GM12878 (cell line): ENCODE results near the gene POLR2B.

ENCODE experiments used
- ASH2L ChIP-seq: fragments of 300-600, 200-600 bp; sonication (generic); IDR thresholded peaks from 2 replicates; pipeline ENCODE4 v1.6.1; 2017; ENCODE audit warnings: low read depth, mild to moderate bottlenecking, borderline replicate concordance
- BMI1 ChIP-seq: fragments of 450-650 bp; IDR thresholded peaks from 2 replicates; pipeline ENCODE4 v1.6.1; 2016; ENCODE audit warnings: mild to moderate bottlenecking, moderate library complexity, borderline replicate concordance
- CBFB ChIP-seq: IDR thresholded peaks from 2 replicates; pipeline ENCODE4 v1.6.1; 2016; ENCODE audit warnings: antibody characterized with exemption, low read depth
- FOXK2 ChIP-seq: fragments of 450-650 bp; IDR thresholded peaks from 2 replicates; pipeline ENCODE4 v1.6.1; 2017; ENCODE audit warnings: mild to moderate bottlenecking, moderate library complexity
- JUNB ChIP-seq: IDR thresholded peaks from 2 replicates; pipeline ENCODE4 v1.6.1; 2016; ENCODE audit warnings: antibody characterized with exemption, mild to moderate bottlenecking
- MAX ChIP-seq: IDR thresholded peaks from 2 replicates; pipeline ENCODE4 v1.6.1; 2012; ENCODE audit warnings: low read depth, low read length, improper control_type of control experiment
- SMAD5 ChIP-seq: IDR thresholded peaks from 2 replicates; pipeline ENCODE4 v1.6.1; 2016; ENCODE audit warnings: antibody characterized with exemption, low read depth
- TBL1XR1 ChIP-seq: IDR thresholded peaks from 2 replicates; pipeline ENCODE4 v1.6.1; 2012; ENCODE audit warnings: low read depth, low read length, improper control_type of control experiment
- TF ChIP-seq, protein P1 (sequence below), 3 experiments: IDR thresholded peaks in 2 of 3; conservative IDR thresholded peaks in 1 of 3; 2 replicates each; pipeline ENCODE4 v1.5.1; 2011; ENCODE audit warnings: low read depth in 3 of 3, low read length in 3 of 3, mild to moderate bottlenecking in 3 of 3, control low read depth in 2 of 3, moderate library complexity in 2 of 3, inconsistent platforms in 1 of 3, mixed read lengths in 1 of 3; ENCODE audit not compliant: control insufficient read depth in 2 of 3, insufficient read depth in 1 of 3; ENCODE audit errors: extremely low read depth in 1 of 3

- TF ChIP-seq TBL1XR1 (no peak), CBFB (no peak), FOXK2 (no peak), JUNB (no peak), MAX (no peak), ASH2L (no peak), SMAD5 (no peak), BMI1 (no peak)
- TF ChIP-seq, protein P1, sequence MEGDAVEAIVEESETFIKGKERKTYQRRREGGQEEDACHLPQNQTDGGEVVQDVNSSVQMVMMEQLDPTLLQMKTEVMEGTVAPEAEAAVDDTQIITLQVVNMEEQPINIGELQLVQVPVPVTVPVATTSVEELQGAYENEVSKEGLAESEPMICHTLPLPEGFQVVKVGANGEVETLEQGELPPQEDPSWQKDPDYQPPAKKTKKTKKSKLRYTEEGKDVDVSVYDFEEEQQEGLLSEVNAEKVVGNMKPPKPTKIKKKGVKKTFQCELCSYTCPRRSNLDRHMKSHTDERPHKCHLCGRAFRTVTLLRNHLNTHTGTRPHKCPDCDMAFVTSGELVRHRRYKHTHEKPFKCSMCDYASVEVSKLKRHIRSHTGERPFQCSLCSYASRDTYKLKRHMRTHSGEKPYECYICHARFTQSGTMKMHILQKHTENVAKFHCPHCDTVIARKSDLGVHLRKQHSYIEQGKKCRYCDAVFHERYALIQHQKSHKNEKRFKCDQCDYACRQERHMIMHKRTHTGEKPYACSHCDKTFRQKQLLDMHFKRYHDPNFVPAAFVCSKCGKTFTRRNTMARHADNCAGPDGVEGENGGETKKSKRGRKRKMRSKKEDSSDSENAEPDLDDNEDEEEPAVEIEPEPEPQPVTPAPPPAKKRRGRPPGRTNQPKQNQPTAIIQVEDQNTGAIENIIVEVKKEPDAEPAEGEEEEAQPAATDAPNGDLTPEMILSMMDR (IDR thresholded peaks at IDR 0.05 in 2 of 3, conservative IDR thresholded peaks at IDR 0.05 in 1 of 3; ENCODE audit: control insufficient read depth in 2 of 3, extremely low read depth in 1 of 3, insufficient read depth in 1 of 3, low read depth in 3 of 3, low read length in 3 of 3), result no peak
Observed at GRCh38 chr4:57073559-57073958, 94.9 kb downstream of the POLR2B start.
